HepG2 (cell line): ENCODE measurements around the gene CTCF. TPM values are rescaled to one million over a fixed set of nuclear protein-coding genes. Genes with fewer than 3 reads are reported as not detected.

Source experiments
- GABPB1 ChIP-seq: IDR thresholded peaks from 2 replicates; pipeline ENCODE4 v1.6.1; 2016; ENCODE audit warnings: mild to moderate bottlenecking, missing genetic modification reagents, moderate library complexity, missing compliant biosample characterization
- GATAD1 ChIP-seq: IDR thresholded peaks from 2 replicates; pipeline ENCODE4 v1.6.1; 2016; ENCODE audit warnings: missing genetic modification reagents, missing compliant biosample characterization
- KAT7 ChIP-seq: IDR thresholded peaks from 2 replicates; pipeline ENCODE4 v1.6.1; 2018; ENCODE audit warnings: borderline replicate concordance, missing compliant biosample characterization
- KDM6A ChIP-seq: IDR thresholded peaks from 2 replicates; pipeline ENCODE4 v1.6.1; 2016; ENCODE audit warnings: low read depth
- MEF2D ChIP-seq: sonication (generic); formaldehyde crosslinking; IDR thresholded peaks from 2 replicates; pipeline ENCODE4 v1.5.1; 2020; ENCODE audit warnings: mild to moderate bottlenecking, missing genetic modification reagents
- MXI1 ChIP-seq: IDR thresholded peaks from 3 replicates; pipeline ENCODE4 v1.6.1; 2012; ENCODE audit warnings: low read depth, low read length, inconsistent platforms, borderline replicate concordance
- MYC ChIP-seq: sonication (generic); formaldehyde crosslinking; IDR thresholded peaks from 2 replicates; pipeline ENCODE4 v1.9.0; 2021; ENCODE audit warnings: missing genetic modification reagents, borderline replicate concordance
- POLR2AphosphoS5 ChIP-seq: IDR thresholded peaks from 2 replicates; pipeline ENCODE4 v1.6.1; 2012; ENCODE audit warnings: low read depth, low read length
- SCMH1 ChIP-seq: sonication (generic); formaldehyde crosslinking; IDR thresholded peaks from 2 replicates; pipeline ENCODE4 v1.9.0; 2021; ENCODE audit warnings: missing genetic modification reagents, mild to moderate bottlenecking, borderline replicate concordance
- XBP1 ChIP-seq: sonication (generic); formaldehyde crosslinking; IDR thresholded peaks from 2 replicates; pipeline ENCODE4 v1.5.0; 2020; ENCODE audit warnings: missing genetic modification reagents
- ZNF274 ChIP-seq: sonication (generic); formaldehyde crosslinking; IDR thresholded peaks from 2 replicates; pipeline ENCODE4 v1.5.1; 2020; ENCODE audit warnings: mild to moderate bottlenecking, missing genetic modification reagents
- ZNF644 ChIP-seq: IDR thresholded peaks from 2 replicates; pipeline ENCODE4 v1.6.1; 2016; ENCODE audit warnings: low read depth
- ZNF83 ChIP-seq: sonication (generic); formaldehyde crosslinking; IDR thresholded peaks from 2 replicates; pipeline ENCODE4 v1.4.0; 2020; ENCODE audit warnings: missing genetic modification reagents, mild to moderate bottlenecking, borderline replicate concordance
- ZNF839 ChIP-seq: sonication (generic); formaldehyde crosslinking; IDR thresholded peaks from 2 replicates; pipeline ENCODE4 v1.4.0; 2020; ENCODE audit warnings: missing genetic modification reagents, mild to moderate bottlenecking, borderline replicate concordance
- polyA plus RNA-seq, 8 experiments: library from polyadenylated mRNA; depleted of rRNA in 3 of 8; stranded (reverse) in 7 of 8; unstranded in 1 of 8; fragments of >200 nt; fragmentation: Illumina TruSeq in 4 of 8; extraction: Trizol in 4 of 8; gene quantifications; 2 replicates each; pipeline versions ENCODE4 v1.2.1 to v1.2.3, GENCODE V29; 2011 to 2016; ENCODE audit warnings: low read depth in 4 of 8, missing spikeins in 1 of 8, mixed read lengths in 1 of 8; ENCODE audit not compliant: insufficient read depth in 1 of 8
- total RNA-seq, 5 experiments: library from RNA; depleted of rRNA; stranded (reverse); fragments of >200 nt; fragmentation: Illumina TruSeq; extraction: Trizol; gene quantifications; 2 replicates each; pipeline ENCODE4 v1.2.3, GENCODE V29; 2016; ENCODE audit warnings: low read depth in 1 of 5
- TF ChIP-seq, protein P1 (sequence below): sonication (generic); formaldehyde crosslinking; IDR thresholded peaks from 2 replicates; pipeline ENCODE4 v1.4.0; 2020; ENCODE audit warnings: missing genetic modification reagents
- TF ChIP-seq, protein P2 (sequence below): IDR thresholded peaks from 2 replicates; pipeline ENCODE4 v1.6.1; 2016; ENCODE audit warnings: low read depth
- TF ChIP-seq, protein P3 (sequence below): fragments of 450-650 bp; IDR thresholded peaks from 2 replicates; pipeline ENCODE4 v1.6.1; 2016
- TF ChIP-seq, protein P4 (sequence below): sonication (generic); formaldehyde crosslinking; IDR thresholded peaks from 2 replicates; pipeline ENCODE4 v1.4.0; 2020; ENCODE audit warnings: missing genetic modification reagents, borderline replicate concordance
- TF ChIP-seq, protein P5 (sequence below): sonication (generic); formaldehyde crosslinking; IDR thresholded peaks from 2 replicates; pipeline ENCODE4 v1.4.0; 2020; ENCODE audit warnings: mild to moderate bottlenecking, low read depth, missing genetic modification reagents
- TF ChIP-seq, protein P6 (sequence below): sonication (generic); formaldehyde crosslinking; IDR thresholded peaks from 2 replicates; pipeline ENCODE4 v1.4.0; 2020; ENCODE audit warnings: missing genetic modification reagents, borderline replicate concordance

Gene CTCF
- total and polyA plus RNA-seq, 2 of the 13 experiments (the other 11 are each of a cell fraction or from before 2014, with no cell fraction given) = 19.5 to 37.5 TPM

DNA sequence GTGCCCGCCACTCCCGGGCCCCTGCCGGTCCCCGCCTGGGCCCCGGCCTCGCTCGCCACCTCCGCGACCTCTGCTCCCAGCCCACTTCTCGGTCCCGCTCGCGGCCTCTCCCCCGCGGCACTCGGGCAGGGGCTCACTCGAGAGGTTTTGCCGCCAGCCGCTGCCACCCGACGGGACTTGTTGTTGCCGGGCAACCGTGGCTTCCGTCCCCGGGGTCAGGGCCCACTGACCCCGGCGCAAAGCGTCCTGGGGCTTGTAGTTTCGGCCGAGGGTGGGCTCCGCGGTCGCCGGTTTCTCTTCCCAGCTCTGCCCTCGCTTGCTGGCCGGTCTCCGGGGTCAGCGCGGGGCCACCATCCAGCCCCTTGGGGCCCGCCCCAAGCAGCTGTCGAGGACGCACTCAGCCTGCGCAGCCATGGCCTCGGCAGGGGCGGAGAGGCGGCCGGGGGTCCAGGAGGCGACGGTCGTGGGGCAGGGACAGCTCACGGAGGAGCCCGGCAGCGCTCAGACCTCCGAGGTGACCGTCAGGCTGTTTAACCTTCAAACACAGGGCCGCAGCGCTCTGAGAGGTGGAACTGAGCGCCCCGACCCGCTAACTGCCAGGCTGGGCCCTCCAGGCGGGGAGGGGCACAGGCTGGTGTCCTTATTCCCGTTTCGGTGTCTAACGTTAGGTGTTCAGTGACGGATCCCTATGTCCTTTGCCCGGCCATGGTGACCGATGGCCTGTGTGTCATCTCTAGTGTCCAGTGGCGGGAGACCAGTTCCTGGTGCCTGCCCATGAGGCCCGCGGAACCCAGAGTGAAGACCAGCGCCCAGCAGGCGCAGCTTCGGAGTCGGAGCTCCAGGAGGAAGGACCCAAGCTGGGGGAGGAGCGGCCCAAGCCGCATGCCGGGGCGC is 104.5 kb downstream of the CTCF start, which contains the start of the genes C16orf86 and ENKD1 (continued):
- TF ChIP-seq KDM6A (CRISPR knock-in tag) = no peak
- no peak; the same call in 1 of the 2 replicates for TF ChIP-seq ZNF83 (CRISPR knock-in tag)
- 0 out of 2 replicates have a peak, but pooled peaks have one; percentile 48 for TF ChIP-seq XBP1 (CRISPR knock-in tag)
- TF ChIP-seq ZNF644 (CRISPR knock-in tag) = no peak
- TF ChIP-seq, protein P1, sequence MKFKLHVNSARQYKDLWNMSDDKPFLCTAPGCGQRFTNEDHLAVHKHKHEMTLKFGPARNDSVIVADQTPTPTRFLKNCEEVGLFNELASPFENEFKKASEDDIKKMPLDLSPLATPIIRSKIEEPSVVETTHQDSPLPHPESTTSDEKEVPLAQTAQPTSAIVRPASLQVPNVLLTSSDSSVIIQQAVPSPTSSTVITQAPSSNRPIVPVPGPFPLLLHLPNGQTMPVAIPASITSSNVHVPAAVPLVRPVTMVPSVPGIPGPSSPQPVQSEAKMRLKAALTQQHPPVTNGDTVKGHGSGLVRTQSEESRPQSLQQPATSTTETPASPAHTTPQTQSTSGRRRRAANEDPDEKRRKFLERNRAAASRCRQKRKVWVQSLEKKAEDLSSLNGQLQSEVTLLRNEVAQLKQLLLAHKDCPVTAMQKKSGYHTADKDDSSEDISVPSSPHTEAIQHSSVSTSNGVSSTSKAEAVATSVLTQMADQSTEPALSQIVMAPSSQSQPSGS (CRISPR knock-in tag) = peak; percentile 43; the same call in 1 of the 2 replicates
- TF ChIP-seq, protein P2, sequence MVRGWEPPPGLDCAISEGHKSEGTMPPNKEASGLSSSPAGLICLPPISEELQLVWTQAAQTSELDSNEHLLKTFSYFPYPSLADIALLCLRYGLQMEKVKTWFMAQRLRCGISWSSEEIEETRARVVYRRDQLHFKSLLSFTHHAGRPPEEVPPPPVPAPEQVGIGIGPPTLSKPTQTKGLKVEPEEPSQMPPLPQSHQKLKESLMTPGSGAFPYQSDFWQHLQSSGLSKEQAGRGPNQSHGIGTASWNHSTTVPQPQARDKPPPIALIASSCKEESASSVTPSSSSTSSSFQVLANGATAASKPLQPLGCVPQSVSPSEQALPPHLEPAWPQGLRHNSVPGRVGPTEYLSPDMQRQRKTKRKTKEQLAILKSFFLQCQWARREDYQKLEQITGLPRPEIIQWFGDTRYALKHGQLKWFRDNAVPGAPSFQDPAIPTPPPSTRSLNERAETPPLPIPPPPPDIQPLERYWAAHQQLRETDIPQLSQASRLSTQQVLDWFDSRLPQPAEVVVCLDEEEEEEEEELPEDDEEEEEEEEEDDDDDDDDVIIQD (CRISPR knock-in tag) = peak; percentile 50; the same call in 1 of the 2 replicates
- TF ChIP-seq MEF2D (CRISPR knock-in tag) = no peak
- TF ChIP-seq ZNF274 = 0 out of 2 replicates have a peak, but pooled peaks have one; percentile 58
- no peak for TF ChIP-seq SCMH1 (CRISPR knock-in tag)
- peak; percentile 90 for TF ChIP-seq MXI1
- TF ChIP-seq, protein P3, sequence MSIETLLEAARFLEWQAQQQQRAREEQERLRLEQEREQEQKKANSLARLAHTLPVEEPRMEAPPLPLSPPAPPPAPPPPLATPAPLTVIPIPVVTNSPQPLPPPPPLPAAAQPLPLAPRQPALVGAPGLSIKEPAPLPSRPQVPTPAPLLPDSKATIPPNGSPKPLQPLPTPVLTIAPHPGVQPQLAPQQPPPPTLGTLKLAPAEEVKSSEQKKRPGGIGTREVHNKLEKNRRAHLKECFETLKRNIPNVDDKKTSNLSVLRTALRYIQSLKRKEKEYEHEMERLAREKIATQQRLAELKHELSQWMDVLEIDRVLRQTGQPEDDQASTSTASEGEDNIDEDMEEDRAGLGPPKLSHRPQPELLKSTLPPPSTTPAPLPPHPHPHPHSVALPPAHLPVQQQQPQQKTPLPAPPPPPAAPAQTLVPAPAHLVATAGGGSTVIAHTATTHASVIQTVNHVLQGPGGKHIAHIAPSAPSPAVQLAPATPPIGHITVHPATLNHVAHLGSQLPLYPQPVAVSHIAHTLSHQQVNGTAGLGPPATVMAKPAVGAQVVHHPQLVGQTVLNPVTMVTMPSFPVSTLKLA = no peak
- TF ChIP-seq, protein P4, sequence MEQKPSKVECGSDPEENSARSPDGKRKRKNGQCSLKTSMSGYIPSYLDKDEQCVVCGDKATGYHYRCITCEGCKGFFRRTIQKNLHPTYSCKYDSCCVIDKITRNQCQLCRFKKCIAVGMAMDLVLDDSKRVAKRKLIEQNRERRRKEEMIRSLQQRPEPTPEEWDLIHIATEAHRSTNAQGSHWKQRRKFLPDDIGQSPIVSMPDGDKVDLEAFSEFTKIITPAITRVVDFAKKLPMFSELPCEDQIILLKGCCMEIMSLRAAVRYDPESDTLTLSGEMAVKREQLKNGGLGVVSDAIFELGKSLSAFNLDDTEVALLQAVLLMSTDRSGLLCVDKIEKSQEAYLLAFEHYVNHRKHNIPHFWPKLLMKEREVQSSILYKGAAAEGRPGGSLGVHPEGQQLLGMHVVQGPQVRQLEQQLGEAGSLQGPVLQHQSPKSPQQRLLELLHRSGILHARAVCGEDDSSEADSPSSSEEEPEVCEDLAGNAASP (CRISPR knock-in tag) = 0 out of 2 replicates have a peak, but pooled peaks have one; percentile 19
- peak; percentile 10; the same call in 1 of the 2 replicates for TF ChIP-seq MYC (CRISPR knock-in tag)
- no peak; the same call in 1 of the 2 replicates for TF ChIP-seq ZNF839 (CRISPR knock-in tag)
- TF ChIP-seq GATAD1 (CRISPR knock-in tag) = peak; percentile 79; the same call in 1 of the 2 replicates
- no peak for TF ChIP-seq POLR2AphosphoS5
- TF ChIP-seq KAT7 (CRISPR knock-in tag) = no peak; the same call in 1 of the 2 replicates
- TF ChIP-seq, protein P5, sequence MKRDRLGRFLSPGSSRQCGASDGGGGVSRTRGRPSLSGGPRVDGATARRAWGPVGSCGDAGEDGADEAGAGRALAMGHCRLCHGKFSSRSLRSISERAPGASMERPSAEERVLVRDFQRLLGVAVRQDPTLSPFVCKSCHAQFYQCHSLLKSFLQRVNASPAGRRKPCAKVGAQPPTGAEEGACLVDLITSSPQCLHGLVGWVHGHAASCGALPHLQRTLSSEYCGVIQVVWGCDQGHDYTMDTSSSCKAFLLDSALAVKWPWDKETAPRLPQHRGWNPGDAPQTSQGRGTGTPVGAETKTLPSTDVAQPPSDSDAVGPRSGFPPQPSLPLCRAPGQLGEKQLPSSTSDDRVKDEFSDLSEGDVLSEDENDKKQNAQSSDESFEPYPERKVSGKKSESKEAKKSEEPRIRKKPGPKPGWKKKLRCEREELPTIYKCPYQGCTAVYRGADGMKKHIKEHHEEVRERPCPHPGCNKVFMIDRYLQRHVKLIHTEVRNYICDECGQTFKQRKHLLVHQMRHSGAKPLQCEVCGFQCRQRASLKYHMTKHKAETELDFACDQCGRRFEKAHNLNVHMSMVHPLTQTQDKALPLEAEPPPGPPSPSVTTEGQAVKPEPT = no peak
- TF ChIP-seq, protein P6, sequence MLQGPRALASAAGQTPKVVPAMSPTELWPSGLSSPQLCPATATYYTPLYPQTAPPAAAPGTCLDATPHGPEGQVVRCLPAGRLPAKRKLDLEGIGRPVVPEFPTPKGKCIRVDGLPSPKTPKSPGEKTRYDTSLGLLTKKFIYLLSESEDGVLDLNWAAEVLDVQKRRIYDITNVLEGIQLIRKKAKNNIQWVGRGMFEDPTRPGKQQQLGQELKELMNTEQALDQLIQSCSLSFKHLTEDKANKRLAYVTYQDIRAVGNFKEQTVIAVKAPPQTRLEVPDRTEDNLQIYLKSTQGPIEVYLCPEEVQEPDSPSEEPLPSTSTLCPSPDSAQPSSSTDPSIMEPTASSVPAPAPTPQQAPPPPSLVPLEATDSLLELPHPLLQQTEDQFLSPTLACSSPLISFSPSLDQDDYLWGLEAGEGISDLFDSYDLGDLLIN (CRISPR knock-in tag) = no peak
- TF ChIP-seq GABPB1 (CRISPR knock-in tag) = peak; percentile 96
